22Rv1 (cell line): ENCODE measurements around the gene KIAA0825.

Source experiments
- H3K27ac ChIP-seq: fragments of 450-650 bp; 2 replicates; pipeline ENCODE4 v1.5.1; 2017
- ZFX ChIP-seq: fragments of 450-650 bp; IDR thresholded peaks from 2 replicates; pipeline ENCODE4 v1.6.1; 2017; ENCODE audit warnings: antibody characterized with exemption, borderline replicate concordance
- TF ChIP-seq, protein P1 (sequence below): fragments of 450-650 bp; IDR thresholded peaks from 2 replicates; pipeline ENCODE4 v1.5.1; 2017; ENCODE audit warnings: mild to moderate bottlenecking

KIAA0825 gene

DNA sequence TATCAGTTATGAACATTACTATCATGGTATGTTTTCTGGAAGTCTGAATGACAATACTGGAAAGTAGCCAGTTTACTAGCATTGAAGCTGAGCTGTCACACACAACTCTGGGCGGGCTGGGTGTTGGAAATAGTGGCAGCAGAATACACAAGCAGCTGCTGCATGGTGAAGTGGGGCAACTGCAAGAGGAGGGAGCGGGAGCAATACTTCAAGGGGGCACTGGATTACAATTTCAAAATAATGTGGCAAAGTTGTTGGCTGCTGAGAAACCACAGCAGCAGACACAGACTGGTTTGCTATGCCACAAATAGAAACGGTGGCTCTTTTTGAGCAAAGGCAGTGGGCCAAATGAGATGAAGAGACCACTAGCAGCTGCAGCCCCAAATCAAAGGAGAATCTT, 350.2 kb downstream of the KIAA0825 start:
- TF ChIP-seq ZFX: no peak
- TF ChIP-seq, protein P1, sequence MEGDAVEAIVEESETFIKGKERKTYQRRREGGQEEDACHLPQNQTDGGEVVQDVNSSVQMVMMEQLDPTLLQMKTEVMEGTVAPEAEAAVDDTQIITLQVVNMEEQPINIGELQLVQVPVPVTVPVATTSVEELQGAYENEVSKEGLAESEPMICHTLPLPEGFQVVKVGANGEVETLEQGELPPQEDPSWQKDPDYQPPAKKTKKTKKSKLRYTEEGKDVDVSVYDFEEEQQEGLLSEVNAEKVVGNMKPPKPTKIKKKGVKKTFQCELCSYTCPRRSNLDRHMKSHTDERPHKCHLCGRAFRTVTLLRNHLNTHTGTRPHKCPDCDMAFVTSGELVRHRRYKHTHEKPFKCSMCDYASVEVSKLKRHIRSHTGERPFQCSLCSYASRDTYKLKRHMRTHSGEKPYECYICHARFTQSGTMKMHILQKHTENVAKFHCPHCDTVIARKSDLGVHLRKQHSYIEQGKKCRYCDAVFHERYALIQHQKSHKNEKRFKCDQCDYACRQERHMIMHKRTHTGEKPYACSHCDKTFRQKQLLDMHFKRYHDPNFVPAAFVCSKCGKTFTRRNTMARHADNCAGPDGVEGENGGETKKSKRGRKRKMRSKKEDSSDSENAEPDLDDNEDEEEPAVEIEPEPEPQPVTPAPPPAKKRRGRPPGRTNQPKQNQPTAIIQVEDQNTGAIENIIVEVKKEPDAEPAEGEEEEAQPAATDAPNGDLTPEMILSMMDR: no peak
- no peak overlapping the region for H3K27ac ChIP-seq

- no peak for TF ChIP-seq ZFX
- TF ChIP-seq, protein P1: no peak
These were observed 351.0 kb downstream of the KIAA0825 start for GRCh38 chr5:94267350-94267899.

GRCh38 chr5:94266170-94266569, 352.2 kb downstream of the KIAA0825 start:
- no peak overlapping the region for H3K27ac ChIP-seq
- TF ChIP-seq, protein P1: no peak
- TF ChIP-seq ZFX: no peak

More at GRCh38 chr5:94267350-94267899, 351.0 kb downstream of the KIAA0825 start:
- H3K27ac ChIP-seq: no peak overlapping the region

DNA sequence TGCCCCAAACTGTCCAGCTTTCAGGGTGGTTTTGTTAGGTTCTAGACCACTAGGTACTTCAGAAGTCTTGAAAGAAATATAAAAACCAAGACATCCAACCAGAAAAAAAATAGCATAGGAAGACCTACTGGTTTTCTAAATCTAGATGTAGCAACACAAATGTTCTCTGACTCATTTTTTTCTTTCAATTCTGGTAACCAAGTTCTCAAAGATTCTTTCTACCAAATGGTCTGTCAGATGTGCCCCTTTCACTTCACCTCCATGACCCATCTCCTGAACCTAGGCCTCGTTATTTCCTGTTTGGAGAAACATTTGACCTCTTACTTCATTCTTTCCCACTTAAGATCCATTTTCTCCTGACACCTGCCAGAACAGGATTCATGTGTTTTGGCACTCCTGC, 355.3 kb downstream of the KIAA0825 start:
- H3K27ac ChIP-seq: no peak overlapping the region
- no peak for TF ChIP-seq ZFX
- TF ChIP-seq, protein P1: no peak

DNA sequence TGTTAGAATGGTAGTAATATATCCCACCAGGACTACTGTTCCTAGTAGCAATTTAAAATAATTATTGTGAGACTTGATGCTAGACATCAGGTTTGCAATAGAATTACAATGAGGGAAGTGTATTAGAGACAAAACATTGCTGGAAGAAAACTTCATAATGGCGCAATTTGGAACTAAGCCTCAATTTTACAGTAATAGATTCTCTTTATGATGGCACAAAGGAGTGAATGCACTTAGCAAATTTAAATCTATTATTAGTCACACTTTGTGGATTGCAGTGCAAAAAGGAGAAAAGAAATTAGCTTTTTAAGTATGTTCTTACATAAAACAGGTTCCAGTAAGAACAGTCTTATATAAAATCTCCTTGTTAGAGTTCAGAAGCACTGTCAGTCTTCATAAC, 358.3 kb downstream of the KIAA0825 start:
- H3K27ac ChIP-seq: no peak overlapping the region
- TF ChIP-seq, protein P1: no peak
- no peak for TF ChIP-seq ZFX

GRCh38 chr5:94254214-94254613, 364.2 kb downstream of the KIAA0825 start:
- no peak overlapping the region for H3K27ac ChIP-seq
- TF ChIP-seq, protein P1: no peak
- no peak for TF ChIP-seq ZFX

GRCh38 chr5:94250985-94251384, 367.4 kb downstream of the KIAA0825 start:
- no peak for TF ChIP-seq ZFX
- TF ChIP-seq, protein P1: no peak
- H3K27ac ChIP-seq: no peak overlapping the region
